ENCODE data around the gene TF. TPM values are rescaled to one million over a fixed set of nuclear protein-coding genes. Genes with fewer than 3 reads are reported as not detected.

TF gene
- total and polyA plus RNA-seq, 2 of the 8 experiments (the other 6 are each of a cell fraction or from before 2014, with no cell fraction given) = 0.02 to 0.26 TPM

DNA sequence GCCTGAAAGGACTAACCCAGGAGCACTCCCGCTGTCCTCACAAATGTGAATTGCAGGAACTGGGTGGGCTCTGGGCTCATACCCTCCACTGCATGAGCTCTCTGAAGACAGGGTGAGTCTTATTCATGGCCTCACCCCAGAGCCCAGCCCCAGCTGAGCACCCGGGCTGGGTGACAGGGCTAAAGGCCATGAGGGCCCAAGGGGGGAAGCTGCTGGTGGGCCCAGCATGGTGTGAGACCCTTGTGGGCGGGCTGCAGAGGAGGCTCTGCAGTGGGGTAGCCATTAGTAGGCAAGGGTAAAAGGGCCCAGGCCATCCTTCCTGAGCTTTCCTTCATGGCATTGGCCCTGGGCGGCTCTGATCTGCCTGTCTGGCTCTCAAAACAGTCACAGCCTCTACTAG, 89.8 kb downstream of the TF start (continued):
- TF ChIP-seq PHF8 (conservative IDR thresholded peaks at IDR 0.05; ENCODE audit: low read depth, low read length) (no peak), NANOG (IDR thresholded peaks at IDR 0.05; ENCODE audit: insufficient read depth, low read depth, low read length, poor library complexity, severe bottlenecking) (no peak), RAD21 (IDR thresholded peaks at IDR 0.05 in 1 of 2, conservative IDR thresholded peaks at IDR 0.05 in 1 of 2; ENCODE audit: low read depth in 2 of 2, low read length in 2 of 2) (no peak), TAF1 (IDR thresholded peaks at IDR 0.05; ENCODE audit: low read depth, low read length) (no peak), MAFK (IDR thresholded peaks at IDR 0.05; ENCODE audit: low read depth, low read length) (no peak), CHD7 (IDR thresholded peaks at IDR 0.05; ENCODE audit: insufficient replicate concordance, low read length) (no peak)
